UCSD-AML1 (cell line): ENCODE data around the gene ALDH1B1.
"Not testable (repeated sequence)": the region's sequence is repeated elsewhere in the genome, so short reads cannot be mapped to it uniquely, and the experiment has no call there.

Experiments used
- DNase-seq: peaks from one replicate; lab custom pipeline; 2025; ENCODE audit not compliant: unreplicated experiment; lab: John Stamatoyannopoulos, UW

The ALDH1B1 gene

GRCh38 chr9:38385896-38386295 is 6.6 kb upstream of the ALDH1B1 start:
- no peak for DNase-seq

- no peak for DNase-seq
These were observed 6.1 kb upstream of the ALDH1B1 start for GRCh38 chr9:38386319-38386895.

GRCh38 chr9:38387066-38387465 is 5.4 kb upstream of the ALDH1B1 start:
- DNase-seq: no peak

GRCh38 chr9:38387751-38388150 is 4.8 kb upstream of the ALDH1B1 start:
- no peak for DNase-seq

- no peak for DNase-seq
These were observed 3.9 kb upstream of the ALDH1B1 start for GRCh38 chr9:38388283-38389223.

GRCh38 chr9:38389313-38389712 is 3.2 kb upstream of the ALDH1B1 start:
- DNase-seq: no peak

GRCh38 chr9:38390442-38390841 is 2.1 kb upstream of the ALDH1B1 start:
- no peak for DNase-seq

- DNase-seq: no peak
These were observed 1.7 kb upstream of the ALDH1B1 start for GRCh38 chr9:38390851-38391250.

- DNase-seq: no peak
These were observed 1.0 kb upstream of the ALDH1B1 start for GRCh38 chr9:38391278-38392118.

GRCh38 chr9:38393128-38393796 is 760 bp downstream of the ALDH1B1 start:
- DNase-seq: no peak

GRCh38 chr9:38394416-38394815 is 1.9 kb downstream of the ALDH1B1 start:
- DNase-seq: no peak

- no peak for DNase-seq
These were observed 3.3 kb downstream of the ALDH1B1 start for GRCh38 chr9:38395653-38396370.

GRCh38 chr9:38396371-38396671 is 3.8 kb downstream of the ALDH1B1 start:
- DNase-seq: no peak

GRCh38 chr9:38399191-38399590 is 6.7 kb downstream of the ALDH1B1 start:
- DNase-seq: not testable (repeated sequence)

- DNase-seq: no peak
These were observed 9.5 kb downstream of the ALDH1B1 start for GRCh38 chr9:38401994-38402393.

GRCh38 chr9:38404314-38404713 is 11.8 kb downstream of the ALDH1B1 start:
- no peak for DNase-seq

GRCh38 chr9:38405785-38406184 is 13.3 kb downstream of the ALDH1B1 start:
- no peak for DNase-seq

- DNase-seq: no peak
These were observed 14.1 kb downstream of the ALDH1B1 start for GRCh38 chr9:38406476-38407186.

GRCh38 chr9:38408719-38409118 is 16.2 kb downstream of the ALDH1B1 start:
- DNase-seq: no peak

GRCh38 chr9:38412751-38413150 is 20.2 kb downstream of the ALDH1B1 start:
- DNase-seq: no peak
